Cardiac muscle cell (in vitro differentiated cells and primary cell): ENCODE measurements around the gene SLC25A23. TPM values are rescaled to one million over a fixed set of nuclear protein-coding genes. Genes with fewer than 3 reads are reported as not detected.

Experiments
- DNase-seq, 2 donors: peaks; one replicate each; pipeline versions ENCODE4 v3.0.0 to v3.0.0-alpha.2; 2010 to 2017; ENCODE audit warnings: low read depth in 1 of 2, low spot score in 1 of 2
- H3K27ac ChIP-seq: fragments of 200-600 bp; sonication (generic); 2 replicates; pipeline ENCODE4 v1.5.1; 2016
- H3K27me3 ChIP-seq: fragments of 200-600 bp; sonication (generic); 2 replicates; pipeline ENCODE4 v1.6.0; 2016; ENCODE audit warnings: control low read depth
- H3K36me3 ChIP-seq: fragments of 200-600 bp; sonication (generic); 2 replicates; pipeline ENCODE4 v1.5.1; 2016; ENCODE audit warnings: control low read depth
- H3K4me1 ChIP-seq: fragments of 200-600 bp; sonication (generic); 2 replicates; pipeline ENCODE4 v1.8.1; 2017; ENCODE audit warnings: low read depth, mild to moderate bottlenecking, mixed run types
- H3K4me3 ChIP-seq: fragments of 200-600 bp; sonication (generic); 2 replicates; pipeline ENCODE4 v1.5.1; 2016; ENCODE audit warnings: mild to moderate bottlenecking
- H3K9me3 ChIP-seq: fragments of 200-600 bp; sonication (generic); 2 replicates; pipeline ENCODE4 v1.5.1; 2017; ENCODE audit warnings: low read depth, mild to moderate bottlenecking, control low read depth
- polyA plus RNA-seq: library from polyadenylated mRNA; unstranded; fragments of >200 nt; fragmentation: Nextera tagmentation; extraction: Ambion mirVana; gene quantifications from 2 replicates; pipeline ENCODE4 v1.2.1, GENCODE V29; 2016
- total RNA-seq: library from RNA; depleted of rRNA; stranded (reverse); fragments of >200 nt; gene quantifications from 2 replicates; pipeline ENCODE4 v1.2.3, GENCODE V29; 2016
- TF ChIP-seq, protein P1 (sequence below): IDR thresholded peaks from 2 replicates; pipeline ENCODE4 v1.5.1; 2012; ENCODE audit warnings: low read depth, mild to moderate bottlenecking, low read length

Gene SLC25A23
- total and polyA plus RNA-seq, 2 experiments from 2014 or later, result 143 to 157 TPM

DNA sequence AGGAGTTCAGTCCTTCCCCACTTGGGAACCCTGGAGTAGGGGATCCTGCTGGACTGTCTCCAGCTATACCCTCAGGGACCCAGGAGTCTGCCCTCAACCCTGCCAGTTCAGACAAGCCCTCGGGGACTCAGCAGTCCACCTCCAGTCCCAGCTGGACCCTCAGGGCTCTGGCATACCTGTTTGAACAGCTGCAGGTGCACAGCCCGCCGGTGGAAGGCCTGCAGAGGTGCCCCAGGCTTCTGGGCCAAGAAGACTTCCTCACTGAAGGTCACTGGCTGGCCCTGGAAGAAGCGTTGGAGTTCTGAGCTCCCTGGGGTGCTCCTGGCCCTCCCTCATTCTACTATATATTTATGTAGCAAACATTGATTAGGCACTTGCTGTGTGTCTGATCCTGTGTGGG, 13.1 kb upstream of the SLC25A23 start:
- H3K36me3 ChIP-seq, result no peaks in the 10 kb centered on the region
- H3K4me3 ChIP-seq, result no peak overlapping the region
- no peak for DNase-seq
- TF ChIP-seq, protein P1, sequence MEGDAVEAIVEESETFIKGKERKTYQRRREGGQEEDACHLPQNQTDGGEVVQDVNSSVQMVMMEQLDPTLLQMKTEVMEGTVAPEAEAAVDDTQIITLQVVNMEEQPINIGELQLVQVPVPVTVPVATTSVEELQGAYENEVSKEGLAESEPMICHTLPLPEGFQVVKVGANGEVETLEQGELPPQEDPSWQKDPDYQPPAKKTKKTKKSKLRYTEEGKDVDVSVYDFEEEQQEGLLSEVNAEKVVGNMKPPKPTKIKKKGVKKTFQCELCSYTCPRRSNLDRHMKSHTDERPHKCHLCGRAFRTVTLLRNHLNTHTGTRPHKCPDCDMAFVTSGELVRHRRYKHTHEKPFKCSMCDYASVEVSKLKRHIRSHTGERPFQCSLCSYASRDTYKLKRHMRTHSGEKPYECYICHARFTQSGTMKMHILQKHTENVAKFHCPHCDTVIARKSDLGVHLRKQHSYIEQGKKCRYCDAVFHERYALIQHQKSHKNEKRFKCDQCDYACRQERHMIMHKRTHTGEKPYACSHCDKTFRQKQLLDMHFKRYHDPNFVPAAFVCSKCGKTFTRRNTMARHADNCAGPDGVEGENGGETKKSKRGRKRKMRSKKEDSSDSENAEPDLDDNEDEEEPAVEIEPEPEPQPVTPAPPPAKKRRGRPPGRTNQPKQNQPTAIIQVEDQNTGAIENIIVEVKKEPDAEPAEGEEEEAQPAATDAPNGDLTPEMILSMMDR, result no peak
- no peak overlapping the region for H3K27ac ChIP-seq
- H3K9me3 ChIP-seq, result no peaks in the 10 kb centered on the region
- no peaks in the 10 kb centered on the region for H3K4me1 ChIP-seq
- peaks cover 12% of the 10 kb centered on the region for H3K27me3 ChIP-seq

DNA sequence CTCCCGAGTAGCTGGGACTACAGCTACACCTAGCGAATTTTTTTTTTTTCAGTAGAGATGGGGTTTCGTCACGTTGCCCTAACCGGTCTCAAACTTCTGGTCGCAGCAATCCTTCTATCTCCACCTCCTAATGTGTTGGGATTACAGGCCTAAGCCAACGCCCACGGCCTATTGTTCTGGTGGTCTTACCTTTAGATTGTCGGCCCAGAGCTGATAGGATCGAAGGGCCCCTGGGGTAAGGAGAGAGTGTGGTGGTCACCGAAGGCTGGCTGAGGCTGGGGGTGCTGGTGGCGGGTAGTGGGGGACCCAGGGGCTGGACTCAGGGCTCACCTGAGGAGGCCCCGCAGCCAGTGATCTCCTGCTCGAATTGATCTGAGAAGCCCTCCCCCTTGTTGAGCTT, 11.5 kb upstream of the SLC25A23 start:
- no peaks in the 10 kb centered on the region for H3K36me3 ChIP-seq
- TF ChIP-seq, protein P1, result no peak
- no peaks in the 10 kb centered on the region for H3K4me1 ChIP-seq
- DNase-seq, result no peak
- H3K27ac ChIP-seq, result no peak overlapping the region
- H3K9me3 ChIP-seq, result no peaks in the 10 kb centered on the region
- H3K27me3 ChIP-seq, result peaks cover 12% of the 10 kb centered on the region
- H3K4me3 ChIP-seq, result no peak overlapping the region

DNA sequence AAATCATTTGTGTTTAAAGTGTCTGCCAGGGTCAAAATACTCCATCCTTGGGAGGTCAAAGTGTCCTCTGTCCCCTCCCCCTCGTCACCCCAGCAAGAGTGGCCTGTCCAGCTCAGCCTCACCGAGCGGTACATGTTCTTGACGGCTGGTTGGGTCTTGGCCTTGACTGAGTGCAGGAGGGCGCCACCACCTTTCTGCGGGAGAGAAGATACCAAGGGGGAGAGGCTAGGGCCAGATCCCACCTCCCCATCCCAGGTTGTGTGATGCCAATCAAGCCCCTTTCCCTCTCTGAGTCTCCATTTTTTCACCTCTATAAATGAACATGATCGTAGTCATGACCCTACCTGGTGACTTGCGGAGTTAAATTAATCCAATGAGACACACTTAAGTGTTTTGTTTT, 10.6 kb upstream of the SLC25A23 start:
- H3K27ac ChIP-seq, result no peak overlapping the region
- no peak overlapping the region for H3K4me3 ChIP-seq
- H3K9me3 ChIP-seq, result no peaks in the 10 kb centered on the region
- H3K4me1 ChIP-seq, result no peaks in the 10 kb centered on the region
- peaks cover 15% of the 10 kb centered on the region for H3K27me3 ChIP-seq
- no peak for DNase-seq
- TF ChIP-seq, protein P1, result no peak
- no peaks in the 10 kb centered on the region for H3K36me3 ChIP-seq

DNA sequence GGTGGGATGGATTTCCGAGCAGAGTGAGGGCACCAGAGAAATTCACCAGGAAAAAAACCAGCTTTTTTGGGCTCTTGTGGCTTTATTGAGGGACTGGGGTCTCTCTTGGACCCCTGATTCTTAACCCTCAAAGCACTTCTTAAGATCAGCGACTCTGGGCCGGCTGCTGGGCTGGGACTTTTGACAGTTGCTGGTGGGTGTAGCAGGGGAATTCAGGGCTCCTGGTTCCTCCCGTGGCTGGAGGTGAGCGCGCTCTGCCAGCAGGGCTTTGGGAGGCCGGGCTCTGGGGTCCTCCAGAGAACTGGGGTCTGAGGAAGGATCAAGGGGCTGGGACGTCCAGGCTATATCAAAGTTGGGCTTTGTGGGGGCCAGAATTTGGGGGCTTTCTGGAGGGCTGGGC, 7.8 kb upstream of the SLC25A23 start:
- TF ChIP-seq, protein P1, result no peak
- Histone ChIP-seq H3K4me3 (no peak overlapping the region), H3K27me3 (peaks cover 37% of the 10 kb centered on the region), H3K4me1 (no peaks in the 10 kb centered on the region), H3K9me3 (no peaks in the 10 kb centered on the region), H3K27ac (no peak overlapping the region), H3K36me3 (no peaks in the 10 kb centered on the region)
- DNase-seq, result no peak

DNA sequence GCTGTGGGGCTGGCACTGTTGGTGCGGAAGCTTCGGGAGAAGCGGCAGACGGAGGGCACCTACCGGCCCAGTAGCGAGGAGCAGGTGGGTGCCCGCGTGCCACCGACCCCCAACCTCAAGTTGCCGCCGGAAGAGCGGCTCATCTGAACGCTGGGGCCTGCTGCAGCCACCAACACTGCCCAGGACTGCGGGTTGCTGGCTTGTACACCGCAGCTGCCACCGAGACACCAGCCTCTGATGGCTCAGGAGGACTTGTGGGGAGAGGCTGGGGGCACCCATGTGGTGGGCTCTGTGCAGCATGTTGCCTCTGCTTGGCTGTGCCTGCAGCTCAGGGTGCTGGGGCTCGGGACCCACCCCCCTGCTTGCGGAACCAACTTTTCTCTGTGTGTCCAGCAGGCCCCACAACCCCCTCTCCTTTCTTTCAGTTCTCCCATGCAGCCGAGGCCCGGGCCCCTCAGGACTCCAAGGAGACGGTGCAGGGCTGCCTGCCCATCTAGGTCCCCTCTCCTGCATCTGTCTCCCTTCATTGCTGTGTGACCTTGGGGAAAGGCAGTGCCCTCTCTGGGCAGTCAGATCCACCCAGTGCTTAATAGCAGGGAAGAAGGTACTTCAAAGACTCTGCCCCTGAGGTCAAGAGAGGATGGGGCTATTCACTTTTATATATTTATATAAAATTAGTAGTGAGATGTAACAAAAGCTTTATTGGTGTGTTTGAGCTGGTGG, 7.1 kb upstream of the SLC25A23 start:
- no peak for DNase-seq
- Histone ChIP-seq H3K27ac (no peak overlapping the region), H3K4me1 (no peaks in the 10 kb centered on the region), H3K9me3 (no peaks in the 10 kb centered on the region), H3K36me3 (no peaks in the 10 kb centered on the region), H3K4me3 (no peak overlapping the region), H3K27me3 (peaks cover 44% of the 10 kb centered on the region)
- TF ChIP-seq, protein P1, result no peak

DNA sequence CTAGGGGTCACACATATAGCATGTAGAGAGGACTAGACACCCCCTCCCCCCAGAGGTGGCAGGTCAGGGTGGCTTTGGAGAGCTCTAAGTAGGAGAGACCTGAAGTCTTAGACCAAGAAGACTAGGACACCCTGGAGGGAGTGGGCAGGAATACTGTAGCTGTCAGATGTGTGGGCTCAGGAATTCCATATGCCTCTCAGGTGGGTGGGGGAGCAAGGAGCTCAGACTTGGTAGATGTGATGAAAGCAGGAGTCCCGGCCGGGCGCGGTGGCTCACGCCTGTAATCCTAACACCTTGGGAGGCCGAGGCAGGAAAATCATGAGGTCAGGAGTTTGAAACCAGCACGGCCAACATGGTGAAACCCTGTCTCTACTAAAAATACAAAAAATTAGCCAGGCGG, 6.1 kb upstream of the SLC25A23 start:
- no peaks in the 10 kb centered on the region for H3K36me3 ChIP-seq
- H3K27me3 ChIP-seq, result peaks cover 48% of the 10 kb centered on the region
- no peak overlapping the region for H3K4me3 ChIP-seq
- H3K27ac ChIP-seq, result no peak overlapping the region
- TF ChIP-seq, protein P1, result no peak
- H3K4me1 ChIP-seq, result no peaks in the 10 kb centered on the region
- H3K9me3 ChIP-seq, result no peaks in the 10 kb centered on the region
- DNase-seq, result no peak
